GM18517 (cell line): ENCODE results near the gene PAIP2.
"Not testable (repeated sequence)": the region's sequence is repeated elsewhere in the genome, so short reads cannot be mapped to it uniquely, and the experiment has no call there.

Experiments
- ATAC-seq: cut with Tn5 transposase; IDR thresholded peaks from one replicate; pipeline ENCODE4 v1.9.1; 2021; ENCODE audit warnings: mild to moderate bottlenecking, moderate library complexity; ENCODE audit not compliant: unreplicated experiment

Gene PAIP2

GRCh38 chr5:139407517-139407916 lies 65.9 kb downstream of the PAIP2 start:
- no peak for ATAC-seq

GRCh38 chr5:139408191-139408590 lies 66.5 kb downstream of the PAIP2 start:
- no peak for ATAC-seq

- not testable (repeated sequence) for ATAC-seq
Observed at GRCh38 chr5:139409116-139409515, 67.5 kb downstream of the PAIP2 start.

GRCh38 chr5:139410121-139410992 lies 68.7 kb downstream of the PAIP2 start:
- no peak for ATAC-seq

GRCh38 chr5:139410993-139411828 lies 69.6 kb downstream of the PAIP2 start:
- no peak for ATAC-seq

- no peak for ATAC-seq
Observed at GRCh38 chr5:139413153-139413552, 71.5 kb downstream of the PAIP2 start.

GRCh38 chr5:139413963-139414362 lies 72.3 kb downstream of the PAIP2 start:
- no peak for ATAC-seq

- no peak for ATAC-seq
Observed at GRCh38 chr5:139414581-139415130, 73.0 kb downstream of the PAIP2 start.

GRCh38 chr5:139415221-139415861 lies 73.7 kb downstream of the PAIP2 start:
- ATAC-seq: no peak

GRCh38 chr5:139415869-139416268 lies 74.2 kb downstream of the PAIP2 start:
- ATAC-seq: no peak

GRCh38 chr5:139416651-139417050 lies 75.0 kb downstream of the PAIP2 start:
- ATAC-seq: no peak

- ATAC-seq: no peak
Observed at GRCh38 chr5:139417214-139417613, 75.6 kb downstream of the PAIP2 start.

GRCh38 chr5:139418793-139419192 lies 77.1 kb downstream of the PAIP2 start:
- ATAC-seq: no peak
